ENCODE data around the gene FLG2.

Gene FLG2

DNA sequence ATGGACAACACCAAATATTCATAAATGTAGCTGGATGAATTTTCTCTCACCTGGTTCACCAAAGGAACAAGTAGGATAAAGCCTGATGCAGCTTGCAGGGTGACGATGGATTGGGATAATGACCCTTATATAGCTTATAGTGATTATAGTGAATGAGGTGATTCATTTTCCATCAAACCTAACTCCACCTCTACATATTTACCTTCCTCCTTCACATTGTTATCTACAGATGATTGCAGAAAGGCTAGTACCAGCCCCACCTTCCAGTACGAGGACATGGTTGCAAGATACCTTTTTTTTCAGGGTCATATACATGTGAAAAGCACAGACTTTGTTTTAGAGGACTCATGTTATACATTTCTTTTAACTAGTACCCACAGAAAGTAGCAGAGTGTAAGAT lies at the start of gene FLG2:
TSS of gene FLG2 (minus strand) at position 101 of the 400 bp plus-strand sequence. CDS start 1,122 bp downstream, outside the sequence.
- DNase-seq (ENCODE audit: low read depth in 2 of 2), result no peak

DNA sequence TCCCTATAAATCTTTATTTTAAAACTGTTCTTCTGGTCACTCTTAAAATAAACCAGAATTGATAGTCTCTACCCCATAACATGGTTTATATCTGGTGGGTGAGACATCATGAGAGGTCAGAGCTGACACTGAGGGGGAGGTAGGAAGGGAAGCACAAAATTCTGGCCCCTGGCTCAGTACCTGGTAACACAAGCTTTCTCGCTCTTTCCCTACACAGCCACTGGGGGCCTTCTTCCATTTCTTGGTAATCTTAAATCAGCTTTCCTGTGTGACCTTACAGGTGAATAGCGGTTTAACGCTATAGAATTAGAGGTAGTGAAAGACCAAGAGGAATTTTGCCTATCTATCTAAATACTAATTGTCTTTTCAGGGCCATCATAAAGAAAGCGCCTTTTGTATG lies 48.9 kb upstream of the FLG2 start:
- no peak for DNase-seq (ENCODE audit: low read depth in 2 of 2)

DNA sequence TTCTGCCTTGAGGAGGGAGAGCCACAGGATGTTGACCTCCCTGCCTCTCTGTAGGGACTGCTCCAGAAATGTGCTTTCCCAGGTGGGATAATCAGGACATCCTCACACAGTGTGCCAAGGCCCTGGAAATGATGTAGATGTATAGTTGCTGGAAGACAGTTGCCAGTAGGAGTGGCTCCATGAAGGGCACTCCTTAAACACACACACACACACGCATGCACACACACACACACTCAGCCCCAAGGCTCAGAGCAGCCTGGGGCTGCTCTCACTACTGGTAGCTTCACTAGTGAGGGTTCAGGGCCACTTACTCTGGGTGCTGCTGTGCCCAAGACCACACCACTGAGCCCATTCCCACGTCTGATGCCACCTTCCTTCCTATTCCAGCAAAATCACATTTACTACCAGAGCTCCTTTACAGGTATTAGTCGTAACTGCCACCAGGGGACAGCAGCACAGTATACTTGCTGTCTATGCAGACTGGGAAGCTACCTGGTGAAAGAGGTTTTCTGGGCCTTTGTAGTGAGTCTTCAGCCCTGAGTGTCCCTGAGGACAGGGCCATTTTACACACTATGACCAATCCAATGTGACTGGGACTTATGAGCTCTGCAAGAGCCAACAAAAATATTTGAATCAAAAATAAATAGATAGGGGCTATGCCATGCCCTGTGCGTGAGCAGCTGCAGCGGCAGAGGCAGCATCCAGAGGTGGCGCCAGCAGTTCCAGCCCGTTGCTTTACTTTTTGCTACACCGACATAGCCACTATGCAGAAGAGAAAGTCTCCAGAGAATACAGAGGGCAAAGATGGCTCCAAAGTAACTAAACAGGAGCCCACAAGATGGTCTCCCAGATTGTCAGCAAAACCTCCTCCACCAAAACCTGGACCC lies 39.2 kb upstream of the FLG2 start:
- no peak for DNase-seq (ENCODE audit: low read depth in 2 of 2)

DNA sequence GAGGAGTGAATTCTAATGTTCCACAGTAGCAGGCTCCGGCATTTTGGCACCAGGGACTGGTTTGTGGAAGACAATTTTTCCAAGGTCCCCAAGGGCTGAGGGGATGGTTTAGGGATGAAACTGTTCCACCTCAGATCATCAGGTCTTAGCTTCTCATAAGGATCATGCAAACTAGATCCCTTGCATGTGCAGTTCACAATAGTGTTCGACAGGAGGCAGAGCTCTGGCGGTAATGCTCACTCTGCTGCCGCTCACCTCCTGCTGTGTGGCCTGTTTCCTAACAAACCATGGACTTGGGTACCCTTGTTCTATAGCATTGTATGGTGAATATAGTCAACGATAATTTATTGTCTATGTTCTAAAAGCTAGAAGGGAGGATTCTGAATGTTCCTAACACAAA lies 37.7 kb upstream of the FLG2 start:
- no peak for DNase-seq (ENCODE audit: low read depth in 2 of 2)

DNA sequence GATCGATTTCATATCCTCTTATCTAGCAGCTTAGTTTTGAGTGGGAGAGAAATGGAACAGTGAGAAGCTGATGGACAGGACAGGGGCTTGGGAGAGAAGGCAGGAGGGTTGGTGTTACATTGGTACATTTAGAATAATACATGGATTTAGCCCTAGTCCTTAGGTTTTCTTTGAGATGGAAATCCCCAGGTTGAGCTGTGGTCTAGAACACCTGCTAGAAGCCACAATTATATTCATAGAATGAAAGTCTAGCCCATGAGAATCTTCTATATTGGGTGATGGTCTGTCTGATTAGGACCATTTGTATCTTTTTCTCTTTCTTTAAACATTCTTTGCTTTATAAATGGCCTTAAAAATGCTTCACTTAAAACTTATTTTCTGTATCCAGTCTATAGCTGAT lies 34.3 kb upstream of the FLG2 start:
- no peak for DNase-seq (ENCODE audit: low read depth in 2 of 2)

DNA sequence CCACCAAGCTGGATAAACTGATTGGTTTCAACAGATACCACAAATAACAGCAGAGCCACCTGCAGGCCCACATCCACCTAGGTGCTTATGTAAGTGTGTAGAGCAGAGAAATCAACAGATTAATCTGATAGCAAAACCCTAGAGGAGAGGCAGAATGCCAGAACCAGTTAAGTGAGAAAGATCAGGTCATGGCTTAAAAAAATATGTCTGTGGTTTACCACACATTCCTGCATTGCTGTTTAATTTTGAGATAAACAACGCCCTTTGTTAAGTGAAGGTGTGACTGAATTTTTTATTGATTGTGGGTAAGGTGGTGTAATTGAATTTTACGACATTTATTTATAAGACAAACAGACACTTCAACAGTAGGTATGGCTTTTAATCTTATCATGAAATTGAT lies 33.1 kb upstream of the FLG2 start:
- DNase-seq (ENCODE audit: low read depth in 2 of 2), result no peak

DNA sequence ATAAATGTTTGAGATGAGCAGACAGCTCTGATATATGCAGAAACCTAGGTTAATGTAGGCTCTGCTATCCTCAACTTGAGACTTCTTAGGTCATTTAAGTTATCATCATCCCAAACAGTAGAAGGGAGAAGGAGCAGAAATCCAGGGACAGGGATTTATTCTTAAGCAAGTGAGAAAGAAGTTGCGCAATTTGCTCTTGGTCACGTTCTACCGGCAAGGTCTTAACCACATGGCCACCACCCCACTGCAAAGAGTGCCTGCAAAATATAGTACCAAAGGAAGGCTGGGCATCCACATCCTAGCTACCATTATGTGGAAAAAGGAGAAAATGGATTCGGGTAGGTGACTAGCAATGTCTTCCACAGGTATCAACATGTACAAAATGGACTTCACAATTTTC lies 29.1 kb upstream of the FLG2 start:
- DNase-seq (ENCODE audit: low read depth in 2 of 2), result no peak

DNA sequence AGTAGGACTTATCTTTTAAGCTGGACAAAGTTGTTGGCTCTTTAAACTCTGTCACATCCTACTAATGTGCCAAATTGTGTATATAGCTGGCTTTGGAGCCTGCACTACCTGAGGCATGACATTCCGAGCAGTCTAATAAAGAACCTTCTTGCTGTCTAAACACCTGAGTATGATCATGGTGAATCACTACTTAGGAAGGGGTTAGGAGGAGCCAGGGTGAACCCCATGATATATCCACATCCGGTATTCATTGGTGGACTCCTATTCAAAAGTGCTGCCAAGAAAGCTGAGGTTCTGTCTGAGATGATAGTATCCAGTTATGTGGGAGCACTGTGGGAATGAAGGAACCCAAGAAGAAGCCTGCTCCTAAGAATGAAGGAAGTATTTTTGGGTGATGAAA lies 27.1 kb upstream of the FLG2 start:
- no peak for DNase-seq (ENCODE audit: low read depth in 2 of 2)

DNA sequence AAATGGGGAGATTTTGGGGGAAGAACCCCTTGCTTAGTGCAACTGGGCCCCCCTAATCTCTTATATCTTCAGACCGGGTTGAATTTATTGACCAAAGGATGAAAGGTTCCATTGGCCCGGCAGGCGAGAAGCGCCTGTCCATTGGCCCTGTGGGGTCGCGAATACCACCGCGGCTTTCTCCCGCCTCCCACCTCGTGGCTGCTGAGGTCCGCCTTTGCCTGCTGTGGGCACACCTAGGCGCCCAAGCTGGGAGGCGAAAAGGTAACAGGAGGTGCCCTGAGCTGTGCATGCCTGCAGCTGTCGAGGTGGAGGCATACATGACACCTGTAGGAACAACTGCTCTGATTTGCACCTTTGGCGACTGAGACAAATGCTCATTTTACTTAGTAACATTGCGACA lies 21.1 kb upstream of the FLG2 start:
- DNase-seq (ENCODE audit: low read depth in 2 of 2), result no peak

DNA sequence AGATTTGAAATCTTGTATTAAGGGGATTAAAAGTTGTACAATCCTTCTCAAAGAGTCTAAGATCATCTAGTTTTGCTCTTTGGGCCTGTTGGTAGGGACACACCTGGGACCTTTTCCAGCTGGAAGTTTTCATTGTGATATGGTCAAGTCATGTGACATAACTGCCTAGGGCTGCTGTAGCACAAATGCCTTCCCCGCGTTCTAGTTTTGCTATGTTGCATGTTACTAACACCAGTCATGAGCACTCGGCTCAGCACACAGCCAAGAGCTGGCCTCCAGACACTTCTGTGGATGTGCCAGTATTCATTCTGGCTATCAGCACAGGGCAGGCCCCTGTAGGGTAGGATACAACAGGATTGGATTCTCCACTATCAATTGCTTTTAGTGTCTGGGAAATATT lies 14.6 kb upstream of the FLG2 start:
- DNase-seq (ENCODE audit: low read depth in 2 of 2), result no peak

DNA sequence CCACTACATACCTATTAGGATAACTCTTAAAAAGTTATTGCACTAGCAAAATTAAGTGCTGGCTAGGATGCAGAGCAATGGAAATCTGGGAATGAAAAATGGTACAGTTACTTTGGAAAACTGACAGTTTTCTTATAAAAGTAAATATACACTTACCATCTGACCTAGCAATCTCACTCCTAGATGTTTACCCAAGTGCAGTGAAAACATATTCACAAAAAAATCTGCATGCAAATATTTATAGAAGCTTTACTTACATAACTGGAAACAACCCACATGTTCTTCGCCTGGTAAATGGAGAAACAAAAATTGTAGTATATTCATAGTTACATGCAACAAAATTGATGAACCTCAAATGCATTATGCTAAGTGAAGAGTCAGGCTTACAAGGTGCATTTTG lies 12.9 kb upstream of the FLG2 start:
- DNase-seq (ENCODE audit: low read depth in 2 of 2), result no peak

DNA sequence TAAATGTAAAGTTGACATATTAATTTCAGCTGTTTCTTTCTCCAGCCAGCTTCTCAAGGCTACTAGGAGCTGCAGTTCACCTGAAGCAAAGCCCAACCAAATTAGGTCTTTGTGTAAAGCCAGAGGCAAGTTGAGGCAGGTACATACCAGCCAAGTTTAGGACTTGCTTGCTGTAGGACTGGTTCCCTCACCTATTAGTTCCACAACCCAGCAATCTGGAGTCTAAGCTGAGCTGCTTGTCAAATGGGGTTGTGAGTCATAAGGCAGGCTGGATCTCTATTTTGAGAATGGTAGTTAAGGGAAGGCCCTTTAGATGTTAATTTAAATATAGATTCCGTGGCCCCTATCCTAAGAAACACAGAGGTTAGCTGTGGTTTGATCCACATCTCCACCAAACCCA lies 7.6 kb upstream of the FLG2 start:
- DNase-seq (ENCODE audit: low read depth in 2 of 2), result no peak

DNA sequence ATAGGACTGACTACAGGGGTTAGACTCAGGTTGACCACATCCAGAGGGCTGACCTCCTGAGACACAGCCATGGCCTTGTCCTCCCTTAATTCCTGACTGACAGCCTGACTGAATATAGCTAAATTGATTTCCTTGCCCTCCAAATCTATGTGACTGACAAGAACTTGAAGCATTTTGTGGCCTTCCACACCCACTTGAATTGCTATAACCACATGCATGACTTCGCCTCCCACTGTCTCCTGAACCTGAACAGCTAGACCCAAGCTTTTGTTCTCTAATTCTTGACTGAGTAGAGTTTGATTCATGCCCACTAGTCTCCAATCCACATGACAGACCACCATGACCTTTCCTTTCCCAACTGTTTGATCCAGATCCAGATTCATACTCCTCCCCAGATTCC lies 3.1 kb downstream of the FLG2 start:
- no peak for DNase-seq (ENCODE audit: low read depth in 2 of 2)

DNA sequence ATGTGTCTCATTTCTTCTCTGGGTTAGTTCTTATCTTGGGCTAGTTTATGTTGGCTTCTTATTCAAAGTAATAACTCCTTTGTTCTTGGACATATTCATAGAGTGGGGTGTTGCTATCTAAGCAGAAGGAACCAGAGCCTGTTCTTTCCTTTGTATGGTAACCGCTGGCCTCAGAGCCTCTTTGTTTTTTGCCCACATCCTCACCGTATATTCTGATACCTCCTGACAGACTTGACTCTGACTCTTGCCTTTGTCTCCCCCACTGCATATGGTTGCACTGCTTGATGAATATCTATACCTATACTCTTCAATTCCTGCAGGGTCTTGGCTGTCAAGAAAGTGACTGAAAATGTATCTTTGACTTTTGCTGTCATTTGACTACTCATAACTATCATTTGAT lies 10.2 kb downstream of the FLG2 start:
- no peak for DNase-seq (ENCODE audit: low read depth in 2 of 2)

DNA sequence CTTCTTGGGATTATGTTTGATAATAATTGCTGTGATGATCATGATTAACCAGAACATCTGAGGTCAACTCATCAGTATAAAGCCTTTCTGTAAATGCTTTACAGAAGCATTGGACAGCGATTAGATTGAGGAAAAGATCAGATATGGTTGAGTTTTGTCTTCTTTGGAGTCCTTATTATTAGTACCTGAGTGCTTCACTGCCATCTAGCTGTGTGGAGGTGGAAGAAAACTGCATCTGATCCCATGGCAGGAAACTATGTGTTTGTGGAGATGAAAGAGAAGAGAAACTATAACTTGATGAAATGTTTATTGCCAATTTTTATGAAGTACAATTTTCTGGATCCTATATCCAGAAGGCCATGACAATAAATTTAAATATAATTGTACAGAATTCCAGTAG lies 11.4 kb downstream of the FLG2 start:
- no peak for DNase-seq (ENCODE audit: low read depth in 2 of 2)

DNA sequence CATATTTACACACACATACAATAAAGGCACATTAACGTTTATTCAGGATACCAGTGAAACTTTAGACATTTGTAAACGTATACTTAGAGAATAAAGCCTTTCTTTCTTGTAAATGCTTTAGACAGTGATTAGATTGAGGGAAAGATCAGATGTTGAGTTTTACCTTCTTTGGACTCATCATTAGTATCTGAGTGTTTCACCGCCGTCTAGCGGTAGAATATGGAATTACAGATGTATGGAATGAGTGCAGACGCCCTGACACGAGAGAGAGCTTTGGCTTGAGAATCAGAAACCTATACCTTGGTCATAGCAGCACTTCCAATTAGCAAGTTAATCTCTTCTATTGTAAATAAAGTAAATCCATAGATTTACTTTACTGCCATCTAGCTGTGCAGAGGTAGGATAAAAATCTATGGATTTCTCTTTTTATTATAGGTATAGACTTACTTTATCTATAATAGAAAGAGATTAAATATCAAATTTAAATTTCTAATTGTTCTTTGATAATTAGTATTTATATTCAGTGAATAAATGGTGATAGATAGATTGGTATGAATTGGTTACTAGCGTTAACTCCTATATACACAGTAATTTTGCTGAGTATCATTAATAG lies 12.6 kb downstream of the FLG2 start:
- peak; percentile 13 to 22 for DNase-seq (ENCODE audit: low read depth in 2 of 2)

DNA sequence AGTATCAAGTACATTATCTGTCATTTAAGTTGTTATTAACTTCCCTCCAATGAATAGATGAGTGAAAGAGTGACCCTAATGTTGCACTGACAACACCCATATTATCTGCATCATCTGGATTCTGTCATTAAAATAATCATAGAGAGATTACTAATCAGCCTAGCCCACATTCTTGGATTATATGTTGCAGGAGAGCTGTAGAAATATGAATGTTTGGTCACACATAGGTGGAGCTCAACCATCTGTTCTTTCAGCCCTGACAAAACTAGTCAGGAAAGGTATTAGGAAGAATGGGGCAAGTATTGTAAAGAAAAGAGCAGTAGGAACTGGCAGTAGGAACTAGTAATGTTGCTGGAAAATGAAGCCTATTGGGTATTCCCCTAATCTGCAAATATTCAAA lies 15.4 kb downstream of the FLG2 start:
- DNase-seq (ENCODE audit: low read depth in 2 of 2), result no peak

DNA sequence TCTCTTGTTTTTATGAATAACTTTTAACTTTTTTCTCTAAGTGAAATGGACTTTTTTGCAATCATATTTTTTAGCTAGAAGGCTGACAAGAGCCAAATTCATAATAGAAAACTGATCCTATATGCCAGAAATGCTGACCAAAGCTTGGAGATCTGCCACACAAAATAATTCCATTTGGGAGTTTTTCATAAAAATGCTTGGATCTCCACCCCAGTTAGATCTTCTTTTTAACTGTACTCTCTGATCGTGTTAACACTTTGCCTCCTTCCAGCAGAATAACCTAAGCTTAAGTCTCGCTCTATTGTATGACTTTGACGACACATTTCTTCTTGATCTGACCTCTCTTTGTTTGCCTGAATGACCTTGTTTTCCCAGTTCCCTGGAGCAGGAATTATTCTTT lies 16.8 kb downstream of the FLG2 start:
- no peak for DNase-seq (ENCODE audit: low read depth in 2 of 2)

DNA sequence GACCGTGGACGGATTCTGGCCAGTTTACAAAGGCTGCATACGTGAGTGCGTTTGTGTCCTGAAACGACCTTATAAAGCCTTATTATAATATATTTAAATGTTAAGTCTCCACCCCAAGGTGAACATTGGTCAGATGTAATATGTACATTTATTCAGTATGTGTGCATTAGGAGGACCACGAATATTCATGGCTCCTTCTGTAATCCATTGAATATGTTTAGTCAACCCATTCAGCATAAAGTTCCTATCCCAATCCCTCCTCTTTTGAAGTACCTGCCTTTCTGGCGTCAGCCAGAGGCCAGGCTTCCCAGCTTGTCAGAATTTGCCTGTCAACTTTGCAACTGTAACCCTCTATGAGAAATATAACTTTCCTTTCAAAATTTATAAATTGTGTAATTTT lies 24.4 kb downstream of the FLG2 start:
- DNase-seq (ENCODE audit: low read depth in 2 of 2), result no peak

DNA sequence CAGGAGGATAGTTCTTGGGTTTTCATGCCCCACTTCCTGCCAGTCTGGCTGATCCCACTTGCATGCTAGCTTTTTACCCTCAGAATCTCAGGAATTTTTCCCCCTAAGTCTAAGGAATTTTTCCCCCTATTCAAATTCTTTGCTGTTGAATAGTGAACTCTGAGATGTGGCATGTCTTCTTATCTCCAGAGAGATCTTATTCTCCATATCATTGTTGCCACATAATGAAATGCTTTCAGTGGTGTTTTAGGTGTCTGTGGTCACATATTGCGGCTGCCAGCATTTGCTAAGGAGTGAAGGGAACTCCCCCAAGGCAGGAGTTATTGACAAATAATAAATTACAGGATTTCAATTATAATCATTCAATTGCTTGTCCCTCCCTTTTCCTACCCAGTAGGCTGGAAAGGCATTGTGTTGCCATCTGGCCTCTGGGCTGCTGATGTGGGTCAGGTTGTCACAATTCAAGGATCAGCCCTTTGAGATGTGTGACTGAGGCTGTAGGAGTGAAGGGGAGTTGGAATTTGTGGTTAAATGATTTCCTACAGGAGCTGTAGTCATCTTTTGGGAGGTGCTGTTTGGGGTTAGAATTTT lies 30.9 kb downstream of the FLG2 start:
- DNase-seq (ENCODE audit: low read depth in 2 of 2), result peak; percentile 5 to 11

DNA sequence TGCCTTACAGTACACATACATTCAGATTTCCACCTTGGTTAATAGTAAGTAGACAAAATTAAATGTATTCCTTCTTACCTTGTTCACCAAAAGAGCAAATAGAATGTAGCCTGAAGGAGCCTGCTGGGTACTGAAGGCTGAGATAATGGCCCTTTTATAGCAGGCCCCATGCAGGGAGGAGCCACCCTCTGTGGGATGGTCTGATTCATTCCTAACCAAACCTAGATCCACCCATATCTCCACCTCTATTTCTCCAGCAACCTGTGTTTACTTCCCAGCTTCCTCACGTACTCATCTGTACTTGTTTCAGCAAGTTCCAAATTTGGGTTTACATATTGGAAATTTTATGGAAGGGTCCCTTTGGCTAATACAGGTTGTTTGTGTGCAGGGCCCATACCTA lies 34.7 kb downstream of the FLG2 start, which contains the start of gene FLG:
TSS of gene FLG (minus strand) at position 129 of the 400 bp plus-strand sequence. CDS start 9,783 bp downstream, outside the sequence.
- no peak for DNase-seq (ENCODE audit: low read depth in 2 of 2)

DNA sequence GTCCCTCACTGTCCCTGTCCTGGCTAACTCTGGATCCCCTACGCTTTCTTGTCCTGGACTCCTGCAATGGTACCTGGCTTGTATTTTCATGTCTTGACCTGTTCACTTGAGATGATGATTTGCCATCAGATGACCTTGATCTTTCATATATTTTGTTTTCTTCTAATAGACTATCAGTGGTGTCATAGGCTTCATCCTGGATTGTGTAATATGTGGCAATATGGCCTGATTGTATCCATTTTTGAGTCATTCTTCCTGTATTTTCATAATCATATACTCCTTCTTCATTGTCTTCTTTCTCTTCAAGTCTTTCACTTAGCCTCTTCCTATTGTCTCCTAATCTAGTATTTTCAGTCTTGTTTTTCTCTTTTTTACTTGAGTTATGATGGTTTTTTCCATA lies 45.8 kb downstream of the FLG2 start:
- no peak for DNase-seq (ENCODE audit: low read depth in 2 of 2)

DNA sequence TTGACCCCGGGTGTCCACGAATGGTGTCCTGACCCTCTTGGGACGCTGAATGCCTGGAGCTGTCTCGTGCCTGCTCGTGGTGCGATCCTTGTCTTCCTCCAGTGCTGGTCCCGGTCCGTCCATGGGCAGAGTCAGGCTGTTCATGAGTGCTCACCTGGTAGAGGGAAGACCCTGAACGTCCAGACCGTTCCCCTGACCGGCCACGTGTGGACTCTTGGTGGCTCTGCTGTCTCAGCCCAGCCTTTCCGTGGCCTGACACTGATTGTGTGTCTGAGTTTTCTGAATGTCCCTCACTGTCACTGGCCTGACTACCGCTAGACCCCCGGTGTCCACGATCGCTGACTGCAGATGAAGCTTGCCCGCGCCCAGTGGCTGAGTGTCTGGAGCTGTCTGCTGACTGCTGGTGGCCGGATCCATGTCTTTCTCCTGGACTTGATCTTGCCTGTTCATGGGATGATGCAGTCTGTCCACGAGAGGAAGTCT lies 46.4 kb downstream of the FLG2 start:
- no peak for DNase-seq (ENCODE audit: low read depth in 2 of 2)
